HG03565 (cell line): Measurements from ENCODE around the gene ITPA.
A peak's percentile ranks its signal among the peaks of the same experiment; 100 is the strongest.
"Not testable (repeated sequence)": the region's sequence is repeated elsewhere in the genome, so short reads cannot be mapped to it uniquely, and the experiment has no call there.

Experiments
- ATAC-seq: cut with Tn5 transposase; IDR thresholded peaks from one replicate; pipeline ENCODE4 v1.9.1; 2021; ENCODE audit warnings: mild to moderate bottlenecking, moderate library complexity; ENCODE audit not compliant: unreplicated experiment

ITPA gene

GRCh38 chr20:3195590-3196237 is 13.6 kb upstream of the ITPA start:
- no peak for ATAC-seq

GRCh38 chr20:3199206-3199605 is 10.1 kb upstream of the ITPA start:
- no peak for ATAC-seq

GRCh38 chr20:3199976-3200755 is 9.1 kb upstream of the ITPA start:
- no peak for ATAC-seq

GRCh38 chr20:3202965-3203314 is 6.4 kb upstream of the ITPA start:
- no peak for ATAC-seq

GRCh38 chr20:3203315-3204123 is 5.8 kb upstream of the ITPA start:
- ATAC-seq, result no peak

GRCh38 chr20:3204124-3204794 is 5.0 kb upstream of the ITPA start, which contains the start of gene DDRGK1:
Gene DDRGK1, minus strand, starts transcription at chr20:3204682. Its CDS starts 55 bp downstream, at chr20:3204627.
- ATAC-seq, result peak; percentile 66

GRCh38 chr20:3208786-3209256 is 477 bp upstream of the ITPA start:
- no peak for ATAC-seq

- ATAC-seq, result no peak
Measured at GRCh38 chr20:3209946-3210317, 634 bp downstream of the ITPA start.

- ATAC-seq, result no peak
Measured at GRCh38 chr20:3210346-3210745, 1.0 kb downstream of the ITPA start.

- ATAC-seq, result no peak
Measured at GRCh38 chr20:3213226-3213625, 3.9 kb downstream of the ITPA start.

GRCh38 chr20:3215359-3215917 is 6.1 kb downstream of the ITPA start:
- ATAC-seq, result not testable (repeated sequence)

GRCh38 chr20:3218307-3218988 is 9.2 kb downstream of the ITPA start:
- peak; percentile 51 for ATAC-seq

GRCh38 chr20:3221398-3222226 is 12.3 kb downstream of the ITPA start:
- no peak for ATAC-seq

- peak; percentile 55 for ATAC-seq
Measured at GRCh38 chr20:3222635-3223600, 13.6 kb downstream of the ITPA start.

GRCh38 chr20:3223651-3223993 is 14.3 kb downstream of the ITPA start:
- ATAC-seq, result no peak

- ATAC-seq, result no peak
Measured at GRCh38 chr20:3223994-3224680, 14.8 kb downstream of the ITPA start.

GRCh38 chr20:3224681-3225421 is 15.6 kb downstream of the ITPA start:
- ATAC-seq, result no peak
